Duodenal mucosa (tissue), 2 donors: ENCODE measurements around the gene STX10.
A peak's percentile ranks its signal among the peaks of the same experiment; 100 is the strongest.
"Not testable (repeated sequence)": the region's sequence is repeated elsewhere in the genome, so short reads cannot be mapped to it uniquely, and the experiment has no call there.

Experiments
- H3K27ac ChIP-seq: one replicate; pipeline ENCODE4 v1.7.0; 2013; ENCODE audit warnings: low read depth, low read length
- H3K27me3 ChIP-seq, 2 donors: one replicate each; pipeline ENCODE4 v1.7.0; 2013; ENCODE audit warnings: low read length in 2 of 2, control low read depth in 1 of 2; ENCODE audit not compliant: insufficient read depth in 2 of 2, control insufficient read depth in 1 of 2
- H3K36me3 ChIP-seq, 2 donors: one replicate each; pipeline ENCODE4 v1.7.0; 2013; ENCODE audit warnings: low read length in 2 of 2, control low read depth in 1 of 2; ENCODE audit not compliant: insufficient read depth in 2 of 2, control insufficient read depth in 1 of 2
- H3K4me1 ChIP-seq, 2 donors: one replicate each; pipeline ENCODE4 v1.7.0; 2013; ENCODE audit warnings: low read length in 2 of 2, control low read depth in 1 of 2; ENCODE audit not compliant: insufficient read depth in 2 of 2, control insufficient read depth in 1 of 2
- H3K4me3 ChIP-seq, 2 donors: one replicate each; pipeline ENCODE4 v1.7.0; 2013; ENCODE audit warnings: low read length in 2 of 2, low read depth in 1 of 2
- H3K9ac ChIP-seq, 2 donors: one replicate each; pipeline ENCODE4 v1.7.0; 2013; ENCODE audit warnings: low read length in 2 of 2, low read depth in 1 of 2
- H3K9me3 ChIP-seq, 2 donors: one replicate each; pipeline ENCODE4 v1.7.0; 2013; ENCODE audit warnings: low read length in 2 of 2, control low read depth in 1 of 2; ENCODE audit not compliant: control insufficient read depth in 1 of 2

STX10 gene

GRCh38 chr19:13181747-13182388 lies 31.7 kb upstream of the STX10 start:
- H3K9ac ChIP-seq: peak overlapping the region in 1 of 2 donors; percentile 38
- no peak overlapping the region for H3K27ac ChIP-seq
- no peaks in the 10 kb centered on the region for H3K36me3 ChIP-seq
- peaks cover 8 to 15% of the 10 kb centered on the region in 2 donors for H3K4me1 ChIP-seq
- H3K9me3 ChIP-seq: no peaks in the 10 kb centered on the region
- H3K4me3 ChIP-seq: no peak overlapping the region
- no peaks in the 10 kb centered on the region for H3K27me3 ChIP-seq

- not testable (repeated sequence) for H3K4me3 ChIP-seq, H3K9ac ChIP-seq, H3K27ac ChIP-seq, H3K36me3 ChIP-seq, H3K27me3 ChIP-seq, H3K9me3 ChIP-seq
- peaks cover 9 to 18% of the 10 kb centered on the region in 2 donors for H3K4me1 ChIP-seq
These were observed 28.1 kb upstream of the STX10 start for GRCh38 chr19:13178291-13178690.

GRCh38 chr19:13177584-13177983 lies 27.4 kb upstream of the STX10 start:
- not testable (repeated sequence) for H3K9ac ChIP-seq, H3K27ac ChIP-seq, H3K9me3 ChIP-seq, H3K36me3 ChIP-seq, H3K4me3 ChIP-seq, H3K27me3 ChIP-seq
- peaks cover 12 to 23% of the 10 kb centered on the region in 2 donors for H3K4me1 ChIP-seq

DNA sequence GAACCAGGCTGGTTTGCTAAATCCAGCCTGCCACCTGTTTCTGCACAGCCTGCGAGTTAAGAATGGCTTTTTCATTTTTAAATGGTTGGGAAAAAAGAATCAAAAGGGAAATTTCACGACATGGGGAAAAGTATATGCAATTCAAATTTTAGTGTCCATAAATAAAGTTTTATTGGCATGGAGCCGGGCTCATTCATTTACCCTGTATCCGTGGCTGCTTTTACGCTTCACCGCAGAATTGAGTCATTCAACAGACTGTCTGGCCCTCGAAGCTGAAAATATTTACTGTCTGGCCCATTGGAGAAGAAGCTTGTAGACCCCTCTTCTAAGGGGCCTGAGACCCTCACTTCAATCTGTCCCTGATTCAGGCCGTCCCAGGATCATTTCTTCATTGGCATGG lies 26.2 kb upstream of the STX10 start:
- no peak overlapping the region for H3K27ac ChIP-seq
- H3K4me1 ChIP-seq: peaks cover 13 to 23% of the 10 kb centered on the region in 2 donors

GRCh38 chr19:13173139-13173737 lies 23.1 kb upstream of the STX10 start:
- Histone ChIP-seq H3K27ac (no peak overlapping the region), H3K36me3 (no peaks in the 10 kb centered on the region), H3K4me3 (no peak overlapping the region), H3K4me1 (peaks cover 27 to 31% of the 10 kb centered on the region in 2 donors), H3K27me3 (no peaks in the 10 kb centered on the region), H3K9ac (no peak overlapping the region), H3K9me3 (no peaks in the 10 kb centered on the region)

More for the DNA sequence above, 26.2 kb upstream of the STX10 start:
- H3K9me3 ChIP-seq: no peaks in the 10 kb centered on the region
- H3K36me3 ChIP-seq: no peaks in the 10 kb centered on the region
- no peak overlapping the region for H3K4me3 ChIP-seq
- no peaks in the 10 kb centered on the region for H3K27me3 ChIP-seq
- no peak overlapping the region for H3K9ac ChIP-seq

DNA sequence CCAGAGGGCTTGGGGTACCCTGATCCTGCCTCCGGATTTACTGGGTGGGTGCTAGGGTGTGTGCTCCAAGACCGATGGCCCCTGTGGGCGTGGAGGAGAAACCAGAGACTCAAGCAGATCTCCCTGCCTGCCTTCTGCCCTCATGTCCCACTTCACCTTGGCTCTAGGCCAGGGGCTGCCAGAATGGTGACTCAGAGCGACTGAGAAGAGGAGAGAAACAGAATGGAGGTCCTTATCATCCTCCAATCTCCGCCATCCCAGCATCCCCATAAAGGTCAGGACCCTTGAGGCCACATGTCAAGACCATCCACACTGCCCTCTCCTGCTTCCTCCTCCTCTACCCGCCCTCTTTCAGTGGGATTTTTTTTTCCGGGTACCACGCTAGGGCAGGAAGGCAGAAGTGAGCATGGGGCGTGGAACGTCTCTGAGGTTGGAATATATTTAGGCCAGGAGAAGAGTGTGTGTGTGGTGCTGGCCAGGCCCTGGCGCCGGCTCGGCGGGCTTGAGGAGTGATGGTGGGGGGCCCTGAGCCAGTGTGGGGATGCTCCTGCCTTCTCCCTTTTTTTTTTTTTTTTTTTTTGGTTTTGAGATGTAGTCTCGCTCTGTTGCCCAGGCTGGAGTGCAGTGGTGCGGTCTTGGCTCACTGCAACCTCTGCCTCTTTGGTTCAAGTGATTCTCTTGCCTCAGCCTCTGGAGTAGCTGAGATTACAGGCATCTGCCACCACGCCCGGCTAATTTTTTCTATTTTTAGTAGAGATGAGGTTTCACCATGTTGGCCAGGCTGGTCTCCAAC lies 22.4 kb upstream of the STX10 start:
- Histone ChIP-seq H3K4me1 (peaks cover 27 to 34% of the 10 kb centered on the region in 2 donors), H3K9ac (peak overlapping the region in 1 of 2 donors; percentile 54), H3K36me3 (no peaks in the 10 kb centered on the region), H3K27ac (peak overlapping the region; percentile 73), H3K27me3 (no peaks in the 10 kb centered on the region), H3K9me3 (no peaks in the 10 kb centered on the region), H3K4me3 (peak overlapping the region; percentile 29 to 36)

DNA sequence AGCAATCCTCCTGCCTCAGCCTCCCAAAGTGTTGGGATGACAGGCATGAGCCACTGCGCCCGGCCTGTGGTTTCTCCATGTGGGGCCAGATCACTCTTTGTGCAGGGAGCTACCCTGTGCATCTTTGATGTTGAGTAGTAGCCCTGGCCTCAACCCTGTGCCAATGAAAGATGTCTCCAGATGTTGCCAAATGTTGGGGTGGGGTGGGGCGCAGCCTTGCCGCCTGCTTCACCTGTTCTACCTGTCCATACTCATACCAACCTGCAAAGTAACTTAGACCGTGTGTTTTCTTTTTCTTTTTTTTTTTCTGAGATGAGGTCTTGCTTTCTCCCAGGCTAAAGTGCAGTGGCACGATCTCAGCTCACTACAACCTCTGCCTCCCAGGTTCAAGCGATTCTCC lies 21.0 kb upstream of the STX10 start:
- Histone ChIP-seq H3K9me3 (no peaks in the 10 kb centered on the region), H3K36me3 (no peaks in the 10 kb centered on the region), H3K4me1 (peaks cover 35 to 41% of the 10 kb centered on the region in 2 donors), H3K4me3 (no peak overlapping the region), H3K27ac (no peak overlapping the region), H3K9ac (no peak overlapping the region), H3K27me3 (no peaks in the 10 kb centered on the region)

GRCh38 chr19:13169769-13170168 lies 19.6 kb upstream of the STX10 start:
- Histone ChIP-seq H3K4me3 (no peak overlapping the region), H3K9ac (no peak overlapping the region), H3K36me3 (no peaks in the 10 kb centered on the region), H3K9me3 (no peaks in the 10 kb centered on the region), H3K4me1 (peaks cover 43 to 46% of the 10 kb centered on the region in 2 donors), H3K27ac (no peak overlapping the region), H3K27me3 (no peaks in the 10 kb centered on the region)

DNA sequence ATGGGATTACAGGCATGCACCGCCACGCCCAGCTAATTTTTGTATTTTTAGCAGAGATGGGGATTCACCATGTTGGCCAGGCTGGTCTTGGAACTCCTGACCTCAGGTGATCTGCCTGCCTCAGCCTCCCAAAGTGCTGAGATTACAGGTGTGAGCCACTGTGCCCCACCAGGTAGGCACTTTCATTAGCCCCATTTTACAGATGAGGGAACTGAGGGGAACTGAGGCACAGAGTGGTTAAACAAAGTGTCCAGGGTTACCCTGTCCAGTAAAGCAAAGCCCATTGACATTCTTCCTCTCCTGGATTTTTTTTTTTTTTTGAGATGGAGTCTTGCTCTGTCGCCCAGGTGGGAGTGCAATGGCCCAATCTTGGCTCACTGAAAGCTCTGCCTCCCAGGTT lies 16.0 kb upstream of the STX10 start:
- Histone ChIP-seq H3K4me1 (peaks cover 47 to 59% of the 10 kb centered on the region in 2 donors), H3K27ac (peak overlapping the region; percentile 28)
- not testable (repeated sequence) for H3K27me3 ChIP-seq, H3K9me3 ChIP-seq, H3K9ac ChIP-seq, H3K36me3 ChIP-seq, H3K4me3 ChIP-seq
